Mucosa of descending colon (tissue), 3 donors: Measurements from ENCODE around the gene ACBD3. TPM values are rescaled to one million over a fixed set of nuclear protein-coding genes. Genes with fewer than 3 reads are reported as not detected.

Source experiments
- ATAC-seq: fragments of 200-7000 bp; cut with Tn5 transposase; one replicate; pipeline ENCODE4 v1.9.1; 2020; ENCODE audit warnings: mild to moderate bottlenecking, moderate library complexity
- DNase-seq, 3 donors: peaks; one replicate each; pipeline ENCODE4 v3.0.0-alpha.2; 2020
- H3K36me3 ChIP-seq: fragments of 200-600 bp; one replicate; pipeline ENCODE4 v1.8.0; 2021; ENCODE audit warnings: low read depth, mild to moderate bottlenecking
- H3K4me1 ChIP-seq: fragments of 200-600 bp; one replicate; pipeline ENCODE4 v1.8.0; 2021; ENCODE audit warnings: low read depth, mild to moderate bottlenecking
- H3K4me3 ChIP-seq: fragments of 200-600 bp; one replicate; pipeline ENCODE4 v1.8.0; 2021; ENCODE audit warnings: mild to moderate bottlenecking
- H3K9me3 ChIP-seq: fragments of 200-600 bp; one replicate; pipeline ENCODE4 v1.8.0; 2021; ENCODE audit warnings: mild to moderate bottlenecking
- intact Hi-C, 2 donors: fragments of 100-400 bp; cut with DNase I in 1 of 2; cut with micrococcal nuclease in 1 of 2; formaldehyde crosslinking; loops; one replicate each; pipeline versions ENCODE4 v1.11.0 to v1.11.1; 2022; cut with DNase I, micrococcal nuclease
- total RNA-seq, 3 donors: library from RNA; stranded (reverse); fragmentation: NEBNext Ultra II Directional in 2 of 3; extraction: Animal tissue kit (Norgen Biotek cat#: 25700) in 2 of 3; gene quantifications; one replicate each; pipeline versions ENCODE4 v1.2.1 to v1.2.4, GENCODE V29; 2021 to 2023
- TF ChIP-seq, protein P1 (sequence below): fragments of 200-600 bp; IDR thresholded peaks from one replicate; pipeline ENCODE4 v1.8.0; 2022; ENCODE audit warnings: antibody characterized with exemption, mild to moderate bottlenecking
- donor health status: DM: no; HTN: no; CAD: no; lungs with moderate emphysema.
- donor health status: DM: no; HTN: no; CAD: no.
- donor health status: DM: no; HTN: yes; CAD: no.

ACBD3 gene
- total RNA-seq, 3 donors from 2014 or later = 36.6 to 49.9 (median 48.0) TPM

DNA sequence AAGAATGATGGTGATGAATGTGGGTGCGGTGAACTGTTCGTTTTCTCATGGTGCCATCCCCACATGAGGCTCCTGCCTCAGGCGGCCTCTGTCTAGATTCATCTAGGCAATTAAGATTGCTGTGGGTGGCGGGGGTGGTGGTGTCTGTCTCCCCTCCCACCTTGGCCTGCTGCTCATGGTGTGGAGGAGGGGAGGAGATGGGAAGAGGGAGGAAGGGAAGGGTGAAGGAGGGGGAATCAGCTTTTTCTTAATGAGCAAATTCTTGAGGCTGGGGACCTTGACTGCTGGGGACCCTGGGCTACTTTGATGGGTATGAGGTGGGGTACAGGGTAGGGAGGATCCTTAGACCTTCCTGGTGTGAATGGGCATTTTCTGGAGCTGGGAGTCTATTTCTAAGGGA, 68.2 kb downstream of the ACBD3 start:
- TF ChIP-seq, protein P1, sequence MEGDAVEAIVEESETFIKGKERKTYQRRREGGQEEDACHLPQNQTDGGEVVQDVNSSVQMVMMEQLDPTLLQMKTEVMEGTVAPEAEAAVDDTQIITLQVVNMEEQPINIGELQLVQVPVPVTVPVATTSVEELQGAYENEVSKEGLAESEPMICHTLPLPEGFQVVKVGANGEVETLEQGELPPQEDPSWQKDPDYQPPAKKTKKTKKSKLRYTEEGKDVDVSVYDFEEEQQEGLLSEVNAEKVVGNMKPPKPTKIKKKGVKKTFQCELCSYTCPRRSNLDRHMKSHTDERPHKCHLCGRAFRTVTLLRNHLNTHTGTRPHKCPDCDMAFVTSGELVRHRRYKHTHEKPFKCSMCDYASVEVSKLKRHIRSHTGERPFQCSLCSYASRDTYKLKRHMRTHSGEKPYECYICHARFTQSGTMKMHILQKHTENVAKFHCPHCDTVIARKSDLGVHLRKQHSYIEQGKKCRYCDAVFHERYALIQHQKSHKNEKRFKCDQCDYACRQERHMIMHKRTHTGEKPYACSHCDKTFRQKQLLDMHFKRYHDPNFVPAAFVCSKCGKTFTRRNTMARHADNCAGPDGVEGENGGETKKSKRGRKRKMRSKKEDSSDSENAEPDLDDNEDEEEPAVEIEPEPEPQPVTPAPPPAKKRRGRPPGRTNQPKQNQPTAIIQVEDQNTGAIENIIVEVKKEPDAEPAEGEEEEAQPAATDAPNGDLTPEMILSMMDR = no peak
- no peak for ATAC-seq
- no peak overlapping the region for H3K4me3 ChIP-seq
- DNase-seq = no peak
- H3K36me3 ChIP-seq = no peaks in the 10 kb centered on the region
- peaks cover 13% of the 10 kb centered on the region for H3K4me1 ChIP-seq
- intact Hi-C loops = no loop called here
- H3K9me3 ChIP-seq = no peaks in the 10 kb centered on the region

GRCh38 chr1:226117330-226117729, 69.2 kb downstream of the ACBD3 start:
- intact Hi-C loops = no loop called here
- H3K9me3 ChIP-seq = no peaks in the 10 kb centered on the region
- no peak for DNase-seq

DNA sequence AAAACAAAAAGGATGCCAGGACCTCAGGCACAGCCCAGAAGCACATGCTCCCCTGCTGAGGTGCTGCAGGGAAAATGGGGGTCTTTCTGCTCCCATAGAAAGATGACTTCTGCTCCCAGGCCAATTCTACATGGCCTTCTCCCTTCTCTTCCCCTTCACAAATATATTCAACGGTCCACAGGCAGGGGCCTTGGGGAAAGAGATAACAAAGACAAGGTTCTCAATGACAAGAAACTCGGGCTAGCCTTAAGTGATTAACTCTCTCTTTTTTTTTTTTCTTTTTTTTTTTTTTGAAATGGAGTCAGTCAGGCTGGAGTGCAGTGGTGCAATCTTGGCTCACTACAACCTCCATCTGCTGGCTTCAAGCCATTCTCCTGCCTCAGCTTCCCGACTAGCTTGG, 69.9 kb downstream of the ACBD3 start:
- Histone ChIP-seq H3K36me3 (no peaks in the 10 kb centered on the region), H3K9me3 (no peaks in the 10 kb centered on the region), H3K4me3 (no peak overlapping the region), H3K4me1 (peaks cover 6% of the 10 kb centered on the region)
- intact Hi-C loops = no loop called here
- no peak for ATAC-seq
- no peak for DNase-seq
- TF ChIP-seq, protein P1 = no peak

More at GRCh38 chr1:226117330-226117729, 69.2 kb downstream of the ACBD3 start:
- Histone ChIP-seq H3K4me3 (no peak overlapping the region), H3K36me3 (no peaks in the 10 kb centered on the region), H3K4me1 (peaks cover 4% of the 10 kb centered on the region)
- TF ChIP-seq, protein P1 = no peak
- no peak for ATAC-seq

GRCh38 chr1:226112626-226113025, 73.9 kb downstream of the ACBD3 start:
- Histone ChIP-seq H3K9me3 (no peaks in the 10 kb centered on the region), H3K36me3 (no peaks in the 10 kb centered on the region), H3K4me1 (peaks cover 20% of the 10 kb centered on the region), H3K4me3 (no peak overlapping the region)
- ATAC-seq (no peak), DNase-seq (no peak)
- TF ChIP-seq, protein P1 = no peak
- intact Hi-C loops = no loop called here

DNA sequence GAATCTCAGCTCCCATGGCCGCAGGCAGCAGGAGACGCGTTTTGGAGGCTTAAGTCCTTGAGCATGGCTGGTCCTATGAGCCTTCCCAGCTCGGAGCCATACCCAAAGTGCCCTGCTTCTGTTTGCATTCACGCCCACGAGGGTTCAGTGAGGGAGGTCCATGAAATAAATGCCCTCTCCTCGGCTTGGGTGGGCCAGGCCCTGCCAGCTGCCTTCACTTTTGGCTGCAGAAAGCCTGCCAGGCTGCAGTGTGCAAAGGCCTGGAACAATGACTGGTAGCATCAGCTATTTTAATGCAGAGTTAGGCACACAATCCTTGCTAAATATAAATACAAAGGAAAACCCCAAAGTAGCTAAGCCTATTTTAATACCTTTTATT, 74.7 kb downstream of the ACBD3 start:
- Histone ChIP-seq H3K4me1 (peaks cover 20% of the 10 kb centered on the region), H3K36me3 (no peaks in the 10 kb centered on the region), H3K4me3 (no peak overlapping the region), H3K9me3 (no peaks in the 10 kb centered on the region)
- DNase-seq (no peak), ATAC-seq (no peak)
- intact Hi-C loops = no loop called here
- TF ChIP-seq, protein P1 = no peak
